ENCODE measurements around the gene MFSD6. TPM values are rescaled to one million over a fixed set of nuclear protein-coding genes. Genes with fewer than 3 reads are reported as not detected.
"Not testable (repeated sequence)": the region's sequence is repeated elsewhere in the genome, so short reads cannot be mapped to it uniquely, and the experiment has no call there.

Gene MFSD6
- total RNA-seq, 1 experiment from 2014 or later = 8.2 TPM

DNA sequence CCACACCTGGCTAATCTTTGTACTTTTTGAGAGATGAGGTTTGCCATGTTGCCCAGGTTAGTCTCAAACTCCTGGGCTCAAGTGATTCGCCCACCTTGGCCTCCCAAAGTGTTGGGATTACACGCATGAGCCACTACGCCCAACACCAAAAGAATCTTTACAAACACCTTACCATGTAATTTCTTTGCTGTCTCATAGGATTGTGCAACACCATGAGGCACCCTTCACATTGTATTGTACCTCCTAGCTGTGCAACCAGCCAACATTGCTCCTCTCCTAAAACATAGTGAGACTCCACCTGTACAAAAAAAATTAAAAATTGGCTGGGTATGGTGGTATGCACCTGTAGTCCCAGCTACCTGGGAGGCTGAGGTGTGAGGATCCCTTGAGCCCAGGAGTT lies 3.1 kb upstream of the MFSD6 start:
- no peak for DNase-seq (ENCODE audit: low read depth)

DNA sequence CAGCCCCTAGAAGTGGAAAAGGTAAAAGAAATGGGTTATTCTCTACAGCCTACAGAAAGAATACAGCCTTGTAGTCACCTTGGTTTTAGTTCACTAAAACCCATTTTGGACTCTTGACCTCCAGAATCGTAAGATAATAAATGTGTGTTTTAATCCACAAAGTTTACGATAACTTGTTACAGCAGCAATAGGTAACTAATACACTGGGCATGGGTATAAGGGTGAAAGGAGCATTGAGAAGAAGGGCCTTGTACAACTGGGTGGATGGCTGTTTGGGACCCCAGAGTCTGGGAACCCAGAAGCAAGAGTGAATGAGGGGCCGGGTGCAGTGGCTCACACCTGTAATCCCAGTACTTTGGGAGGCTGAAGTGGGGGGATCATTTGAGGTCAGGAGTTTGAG lies 2.2 kb upstream of the MFSD6 start:
- DNase-seq (ENCODE audit: low read depth) = no peak

DNA sequence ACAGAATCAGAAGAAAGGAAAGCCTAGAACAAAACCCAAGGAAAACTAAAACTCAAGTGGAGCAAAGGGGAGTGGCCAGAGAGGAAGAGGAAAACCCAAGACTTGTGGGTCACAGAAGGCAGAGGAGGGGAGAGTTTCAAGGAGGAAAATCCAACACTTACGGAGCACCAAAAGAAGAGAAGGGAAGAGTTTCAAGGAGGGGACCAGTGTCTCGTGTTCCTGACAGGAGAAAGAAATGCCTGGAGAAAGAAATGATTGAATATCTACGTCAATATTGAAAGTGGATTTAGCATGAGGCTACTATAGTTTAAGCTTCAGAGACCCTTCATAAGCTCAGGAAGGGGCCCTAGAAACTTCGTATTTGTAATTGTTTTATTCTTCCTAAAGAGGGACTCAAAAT lies 1.4 kb upstream of the MFSD6 start:
- DNase-seq (ENCODE audit: low read depth) = no peak

DNA sequence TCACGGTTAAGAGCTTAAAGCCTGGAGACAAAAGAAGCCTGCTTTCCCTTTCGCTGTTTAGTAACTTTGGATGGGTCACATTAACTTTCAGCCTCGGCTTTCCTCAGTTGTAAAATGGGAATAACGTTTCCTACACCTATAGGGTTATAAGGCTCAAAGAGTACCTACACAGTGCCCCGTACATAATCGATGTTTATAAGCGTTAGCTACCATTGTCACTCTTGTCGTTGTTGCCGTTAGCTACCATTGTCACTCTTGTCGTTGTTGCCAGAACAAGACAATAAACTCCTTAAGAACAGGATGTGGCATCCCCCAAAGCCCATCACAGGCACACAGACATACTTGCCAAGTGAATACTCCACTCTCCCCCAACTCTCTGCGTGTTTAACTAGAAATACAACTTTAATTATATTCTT lies 901 bp upstream of the MFSD6 start:
- DNase-seq (ENCODE audit: low read depth) = peak; percentile 13

DNA sequence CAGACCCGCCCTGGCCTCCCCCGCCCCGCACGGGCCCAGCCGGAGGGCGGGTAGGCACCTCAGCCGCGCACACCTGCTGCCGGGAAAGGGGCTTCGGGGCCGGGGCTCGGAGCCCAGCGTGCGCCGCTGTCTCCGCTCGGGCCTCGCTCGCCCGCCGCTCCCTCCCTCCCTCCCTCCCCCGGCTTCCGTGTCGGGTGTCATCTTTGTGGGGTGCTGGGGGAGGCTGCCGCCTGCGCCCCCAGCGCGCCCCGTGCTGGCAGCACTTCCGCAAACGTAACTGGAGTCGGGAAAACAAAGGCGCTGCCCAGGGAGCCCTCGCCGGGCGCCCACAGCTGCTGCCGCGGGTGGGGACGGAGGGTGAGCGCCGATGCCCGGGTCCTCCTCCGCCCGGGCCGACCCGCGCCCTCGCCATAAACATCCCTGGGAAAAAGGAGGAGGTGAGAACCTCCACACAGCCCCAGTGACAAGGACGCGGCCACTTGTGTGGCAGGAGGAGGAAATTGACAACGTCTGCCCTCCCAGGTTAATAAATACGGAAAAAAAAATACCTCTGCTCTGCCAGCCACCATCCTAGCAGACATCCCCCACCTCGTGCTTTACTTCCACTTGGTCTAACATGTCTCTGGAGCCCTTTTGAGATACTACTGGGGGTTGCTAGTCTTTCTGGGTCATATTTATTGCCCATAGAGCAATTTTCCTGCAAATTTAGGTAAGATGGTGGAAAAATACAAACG lies 550 bp downstream of the MFSD6 start:
- DNase-seq (ENCODE audit: low read depth) = peak; percentile 43

DNA sequence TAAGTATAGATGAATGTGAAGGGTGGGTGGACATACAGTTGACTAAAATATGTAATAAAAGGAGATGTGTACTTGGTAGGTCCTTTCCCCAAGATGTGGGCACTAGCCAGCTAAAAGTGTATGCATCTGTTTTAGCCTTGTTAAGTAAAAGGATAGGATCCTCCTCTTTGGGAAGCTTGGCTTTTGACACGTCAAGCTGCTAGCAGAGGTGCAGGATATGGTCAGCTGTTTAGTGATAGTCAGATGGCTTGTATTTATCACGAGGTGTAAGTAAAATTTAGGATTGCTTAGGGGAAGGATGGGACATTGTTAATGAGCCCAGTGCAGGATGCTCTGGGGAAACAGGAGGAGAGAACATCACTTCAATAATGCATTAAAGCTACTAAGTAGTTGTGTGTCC lies 1.5 kb downstream of the MFSD6 start:
- no peak for DNase-seq (ENCODE audit: low read depth)

DNA sequence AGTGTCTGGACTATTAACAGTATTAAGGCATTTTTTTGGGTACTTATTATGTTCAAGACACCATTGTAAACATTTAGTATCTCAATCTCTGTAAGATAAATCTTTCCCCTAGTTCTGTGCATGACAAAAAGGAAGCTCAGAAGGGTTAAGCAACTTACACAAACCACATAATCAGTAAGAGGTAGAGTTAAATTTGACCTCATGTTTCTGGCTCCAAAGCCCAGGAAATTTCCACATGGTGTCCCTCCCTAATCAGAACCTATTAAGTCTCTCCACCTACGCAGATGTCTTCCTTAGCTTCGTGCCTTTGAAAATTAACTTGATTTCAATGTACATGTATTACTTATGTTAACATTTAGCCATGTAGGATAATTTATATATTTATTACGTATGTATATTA lies 2.0 kb downstream of the MFSD6 start:
- no peak for DNase-seq (ENCODE audit: low read depth)

DNA sequence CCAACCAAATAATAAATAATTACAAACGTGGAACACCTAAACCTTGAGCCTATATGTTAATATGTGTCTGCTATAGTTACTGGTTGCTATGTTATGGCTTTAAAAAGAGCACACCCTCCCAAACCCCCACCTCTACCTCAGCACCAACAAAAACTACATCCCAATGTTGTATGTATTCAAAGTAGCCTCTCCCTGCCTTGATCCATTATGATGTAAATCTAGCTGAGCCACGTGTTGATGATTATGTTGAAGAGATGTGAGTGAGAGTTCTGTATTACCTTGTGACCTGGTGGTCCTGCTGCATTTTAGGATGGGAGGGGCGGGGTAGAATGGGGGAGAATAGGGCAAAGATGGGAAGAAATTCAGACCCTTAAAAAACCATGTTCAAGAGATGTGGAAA lies 4.8 kb downstream of the MFSD6 start:
- DNase-seq (ENCODE audit: low read depth) = no peak

DNA sequence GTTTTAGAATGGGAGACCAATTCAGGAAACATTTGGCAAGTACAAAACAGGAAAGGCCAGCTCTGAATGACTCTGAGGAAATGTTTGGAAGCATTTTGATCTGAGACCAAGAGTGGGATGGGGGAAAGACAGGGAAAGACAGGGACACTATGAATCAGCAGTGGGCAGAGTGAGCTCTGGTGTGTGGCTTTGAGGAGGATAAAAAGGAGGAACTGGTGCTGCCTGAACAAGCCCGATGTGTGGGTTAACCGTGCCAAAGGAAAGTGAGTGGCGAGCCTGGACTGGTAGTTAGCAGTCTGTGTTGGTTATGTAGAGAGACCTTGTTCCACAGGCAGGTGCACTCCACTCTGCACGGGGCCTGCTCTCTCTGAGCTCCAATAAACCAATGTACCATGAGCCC lies 5.3 kb downstream of the MFSD6 start:
- no peak for DNase-seq (ENCODE audit: low read depth)

DNA sequence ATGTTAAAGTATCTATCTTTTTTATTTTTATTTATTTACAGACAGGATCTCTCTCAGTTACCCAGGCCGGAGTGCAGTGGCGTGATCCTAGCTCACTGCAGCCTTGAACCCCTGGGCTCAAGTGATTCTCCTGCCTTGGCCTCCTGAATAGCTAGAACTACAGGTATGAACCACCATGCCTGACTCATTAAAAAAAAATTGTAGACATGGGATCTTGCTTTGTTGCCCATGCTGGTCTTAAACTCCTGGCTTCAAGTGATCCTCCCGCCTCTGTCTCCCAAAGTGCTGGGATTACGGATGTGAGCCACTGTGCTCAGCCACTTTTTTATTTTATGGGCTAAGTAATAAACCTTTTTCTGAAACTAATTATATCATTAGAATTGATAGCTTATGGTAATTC lies 7.1 kb downstream of the MFSD6 start:
- DNase-seq (ENCODE audit: low read depth) = no peak

DNA sequence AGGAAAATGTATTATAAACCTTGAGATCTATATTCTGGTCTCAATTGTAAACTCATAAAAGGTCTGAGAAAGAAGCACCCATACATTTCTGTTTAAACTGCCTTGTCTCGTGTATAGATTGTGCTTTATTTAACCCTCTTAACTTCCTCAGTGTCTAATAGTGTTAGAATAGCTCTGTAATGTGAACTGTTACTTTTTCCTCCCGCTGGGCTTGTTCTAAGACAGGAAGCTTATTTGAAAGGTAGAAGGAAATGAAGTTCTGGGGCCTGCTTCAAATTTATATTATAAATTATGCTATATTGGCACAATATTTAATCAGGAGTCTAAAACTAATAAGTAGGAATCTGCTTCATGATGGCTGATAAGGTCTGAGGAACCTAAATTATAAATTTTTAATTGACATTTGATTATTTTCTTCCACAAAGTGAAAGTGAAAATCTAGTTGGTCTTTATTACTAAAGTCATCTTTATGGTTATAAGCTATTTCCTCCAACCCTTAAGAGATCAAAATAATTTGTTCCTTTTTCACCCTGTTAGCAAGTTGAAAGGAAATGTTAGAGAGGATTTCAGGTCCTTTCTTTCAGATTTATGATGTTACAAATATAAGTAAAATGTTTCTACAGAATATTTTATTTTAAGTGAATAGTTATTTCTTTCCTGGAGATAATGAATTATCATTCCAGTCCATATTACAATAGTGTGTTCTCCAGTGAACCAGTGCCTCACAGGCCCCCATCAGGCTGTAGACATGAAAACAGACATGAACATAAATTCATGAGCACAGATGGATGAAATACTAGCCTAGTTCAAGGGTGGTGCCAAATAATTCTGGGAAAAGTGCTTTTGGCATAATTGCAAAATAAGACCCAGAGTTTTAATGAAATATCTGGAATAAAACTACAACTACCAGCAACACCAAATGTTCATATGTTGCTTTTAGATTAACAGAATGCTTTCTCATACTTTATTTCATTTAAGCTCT lies 7.9 kb downstream of the MFSD6 start:
- DNase-seq (ENCODE audit: low read depth) = no peak

DNA sequence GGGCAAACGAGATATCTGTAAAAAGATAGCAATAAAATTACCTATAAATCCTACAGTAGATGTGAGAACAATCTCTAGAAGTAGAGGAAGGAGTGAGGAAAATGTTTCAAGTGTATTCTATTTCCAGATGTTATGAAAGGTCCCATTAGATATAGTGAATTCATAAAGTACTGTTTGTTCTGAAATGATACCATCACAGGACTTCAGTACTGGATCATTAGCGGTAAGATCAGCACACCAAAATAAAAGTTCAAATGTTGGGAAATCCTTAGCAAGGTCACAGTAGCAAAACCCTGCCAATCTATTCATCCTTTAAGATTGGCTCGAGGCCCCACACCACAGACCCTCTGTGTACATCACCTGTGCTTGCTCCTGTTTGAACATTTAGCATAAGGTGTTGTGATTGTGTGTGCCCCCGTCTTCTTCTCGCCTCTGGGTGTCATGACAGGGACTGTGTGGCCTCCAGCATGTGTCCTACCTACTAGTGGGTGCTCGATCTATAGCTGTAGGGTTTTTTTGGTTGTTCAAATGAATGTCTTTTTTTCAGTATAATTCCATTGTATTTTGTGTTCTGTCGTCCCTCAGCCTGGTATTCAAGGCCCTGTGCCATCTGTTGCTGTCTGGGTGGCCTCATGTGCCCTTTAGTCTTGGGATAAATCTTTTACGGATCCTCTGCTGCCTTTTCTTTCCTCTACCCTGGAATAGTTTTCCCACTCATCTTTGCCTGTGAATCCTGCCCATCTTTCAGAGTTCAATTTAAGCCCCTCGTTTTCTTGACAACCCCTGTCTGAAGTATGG lies 9.1 kb downstream of the MFSD6 start:
- DNase-seq (ENCODE audit: low read depth) = no peak

DNA sequence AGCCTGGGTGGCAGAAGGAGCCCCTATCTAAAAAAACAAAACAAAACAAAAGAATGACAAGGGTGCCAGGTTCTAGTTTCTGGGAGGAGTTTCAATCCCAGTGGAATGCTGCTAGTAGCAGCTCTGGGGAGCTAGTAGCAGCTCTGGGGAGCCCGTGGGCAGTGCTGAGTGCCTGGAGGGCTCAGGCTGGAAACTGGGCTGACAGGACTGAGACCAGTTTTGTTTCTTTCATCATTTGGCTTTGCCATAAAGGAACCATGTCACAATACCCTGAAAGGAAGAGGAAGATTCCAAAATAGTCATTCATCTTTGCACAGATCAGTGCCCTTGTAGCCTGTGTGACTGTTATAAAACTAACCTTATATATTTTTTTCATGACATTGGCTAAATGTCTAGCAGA lies 10.6 kb downstream of the MFSD6 start:
- DNase-seq (ENCODE audit: low read depth) = no peak

DNA sequence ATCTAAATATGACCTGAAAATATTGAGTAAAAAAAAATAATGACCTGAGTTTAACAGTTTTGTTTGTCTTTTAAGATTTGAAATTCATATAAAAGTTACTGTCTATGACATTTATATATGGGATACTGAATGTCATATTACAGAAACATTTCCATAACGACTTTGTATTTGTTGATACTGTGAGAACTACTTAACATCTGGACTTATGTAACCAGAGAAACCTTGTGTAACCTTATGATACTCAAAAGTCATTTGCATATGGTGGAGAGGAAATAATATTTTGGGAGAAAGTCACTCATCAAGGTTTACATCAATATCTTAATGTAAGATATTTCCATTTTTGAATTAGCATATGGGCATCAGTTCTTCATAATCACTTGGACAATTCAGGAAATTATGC lies 12.6 kb downstream of the MFSD6 start:
- DNase-seq (ENCODE audit: low read depth) = no peak

DNA sequence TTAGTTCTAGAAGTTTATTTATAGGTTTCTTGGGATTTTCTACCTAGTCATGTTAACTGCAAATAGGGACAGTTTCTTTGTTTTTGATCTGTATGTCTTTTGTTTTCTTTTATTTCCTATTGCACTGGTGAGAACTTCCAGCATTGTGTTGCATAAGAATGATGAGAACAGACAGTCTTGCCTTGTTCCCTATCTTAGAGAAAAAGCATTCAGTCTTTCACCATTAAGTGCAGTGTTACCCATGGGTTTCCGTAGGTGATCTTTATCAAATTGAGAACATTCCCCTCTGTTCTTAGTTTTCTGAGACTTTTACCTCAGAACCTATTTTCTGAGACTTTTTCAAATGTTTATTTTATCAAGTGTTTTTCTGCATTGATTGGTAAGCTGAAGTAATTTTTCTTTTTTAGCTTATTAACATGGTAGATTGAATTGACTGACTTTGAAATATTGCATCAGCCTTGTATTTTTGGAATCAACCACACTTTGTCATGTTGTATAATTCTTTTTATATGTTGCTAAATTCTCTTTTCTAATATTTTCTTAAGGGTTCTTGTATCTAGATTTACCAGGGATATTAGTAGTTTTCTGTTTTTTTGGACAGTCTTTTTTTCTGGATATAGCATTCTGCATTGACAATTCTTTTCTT lies 17.2 kb downstream of the MFSD6 start:
- no peak for DNase-seq (ENCODE audit: low read depth)

DNA sequence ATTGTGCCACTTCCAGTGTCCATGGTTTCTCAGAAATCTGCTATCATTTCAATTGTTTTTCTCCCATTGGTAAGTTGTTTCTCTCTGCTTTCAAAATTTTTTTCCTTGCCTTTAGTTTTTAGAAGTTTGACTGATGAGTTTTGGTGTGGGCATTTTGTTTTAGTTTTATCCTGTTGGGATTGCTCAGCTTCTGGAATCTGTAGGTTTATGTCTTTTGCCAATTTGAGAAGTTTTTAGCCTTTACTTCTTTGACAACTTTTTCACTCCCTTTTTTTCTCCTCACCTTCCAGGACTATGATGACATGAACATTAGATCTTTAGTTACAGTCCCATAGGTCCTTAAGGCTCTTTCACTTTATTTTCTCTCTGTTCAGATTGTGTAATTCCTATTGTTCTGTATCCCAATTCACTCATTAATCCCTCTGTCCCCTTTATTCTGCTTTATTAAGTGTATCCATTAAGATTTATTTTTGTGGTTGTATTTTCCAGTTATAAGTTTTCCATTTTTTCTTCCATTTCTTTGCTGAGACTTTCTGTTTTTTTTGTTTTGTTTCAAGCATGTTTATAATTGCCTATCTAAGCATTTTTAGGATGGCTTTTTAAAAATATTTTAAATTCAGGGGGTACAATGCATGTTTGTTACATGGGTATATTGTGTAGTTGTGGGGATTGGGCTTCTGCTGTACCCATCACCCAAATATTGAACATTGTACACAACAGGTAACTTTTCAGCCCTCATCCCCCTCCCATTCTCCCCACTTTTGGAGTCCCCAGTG lies 17.9 kb downstream of the MFSD6 start:
- DNase-seq (ENCODE audit: low read depth) = no peak

DNA sequence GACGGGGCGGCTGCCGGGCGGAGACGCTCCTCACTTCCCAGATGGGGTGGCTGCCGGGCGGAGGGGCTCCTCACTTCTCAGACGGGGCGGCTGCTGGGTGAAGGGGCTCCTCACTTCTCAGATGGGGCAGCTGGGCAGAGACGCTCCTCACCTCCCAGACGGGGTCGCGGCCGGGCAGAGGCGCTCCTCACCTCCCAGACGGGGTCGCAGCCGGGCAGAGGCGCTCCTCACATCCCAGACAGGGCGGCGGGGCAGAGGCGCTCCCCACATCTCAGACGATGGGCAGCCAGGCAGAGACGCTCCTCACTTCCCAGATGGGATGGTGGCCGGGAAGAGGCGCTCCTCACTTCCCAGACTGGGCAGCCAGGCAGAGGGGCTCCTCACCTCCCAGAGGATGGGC lies 22.7 kb downstream of the MFSD6 start:
- DNase-seq (ENCODE audit: low read depth) = not testable (repeated sequence)

DNA sequence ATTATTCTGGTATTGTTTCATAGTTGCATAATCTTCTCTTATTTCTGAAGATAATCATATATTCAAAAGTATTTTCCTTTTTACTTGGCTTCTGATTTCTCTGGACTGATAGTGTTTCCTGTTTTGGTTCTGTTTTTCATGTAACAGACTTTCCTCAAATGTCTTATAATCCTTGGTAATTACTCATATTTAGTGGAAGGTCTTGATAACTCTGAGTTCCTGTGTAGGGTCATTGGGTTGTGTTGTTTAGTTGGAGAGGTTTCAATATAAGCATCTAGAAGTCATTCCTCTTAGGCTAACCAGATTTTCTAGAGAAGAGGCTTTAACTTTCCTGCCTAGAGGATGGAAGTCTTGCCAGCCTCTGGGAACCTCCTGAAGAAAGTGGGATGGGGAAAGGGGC lies 23.8 kb downstream of the MFSD6 start:
- no peak for DNase-seq (ENCODE audit: low read depth)

DNA sequence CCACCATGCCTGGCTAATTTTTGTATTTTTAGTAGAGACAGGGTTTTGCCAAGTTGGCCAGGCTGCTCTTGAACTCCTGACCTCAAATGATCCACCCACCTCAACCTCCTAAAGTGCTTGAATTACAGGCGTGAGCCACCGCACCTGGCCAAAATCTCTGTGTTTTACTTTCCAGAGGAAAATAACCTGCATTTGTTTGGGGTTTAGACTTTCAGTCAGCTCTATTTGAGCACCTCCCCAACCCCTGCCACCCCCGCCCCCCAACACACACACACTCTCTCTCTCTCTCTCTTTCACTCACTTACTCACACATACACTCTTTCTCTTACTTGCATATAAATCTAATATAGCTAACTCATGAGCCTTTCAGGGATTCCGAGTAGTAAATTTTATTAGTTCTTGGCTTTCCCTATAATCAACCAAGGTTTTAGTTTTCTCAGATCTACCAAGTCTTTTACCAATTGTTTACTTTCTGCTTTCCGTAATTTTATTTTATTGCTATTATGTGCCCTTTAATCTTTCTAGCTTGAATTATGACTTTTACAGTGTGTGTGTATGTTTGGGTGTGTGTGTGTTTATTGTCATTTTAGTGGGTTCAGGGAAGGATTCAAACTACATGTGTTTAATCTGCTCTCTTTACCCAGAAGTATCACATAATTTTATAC lies 24.5 kb downstream of the MFSD6 start:
- DNase-seq (ENCODE audit: low read depth) = no peak

DNA sequence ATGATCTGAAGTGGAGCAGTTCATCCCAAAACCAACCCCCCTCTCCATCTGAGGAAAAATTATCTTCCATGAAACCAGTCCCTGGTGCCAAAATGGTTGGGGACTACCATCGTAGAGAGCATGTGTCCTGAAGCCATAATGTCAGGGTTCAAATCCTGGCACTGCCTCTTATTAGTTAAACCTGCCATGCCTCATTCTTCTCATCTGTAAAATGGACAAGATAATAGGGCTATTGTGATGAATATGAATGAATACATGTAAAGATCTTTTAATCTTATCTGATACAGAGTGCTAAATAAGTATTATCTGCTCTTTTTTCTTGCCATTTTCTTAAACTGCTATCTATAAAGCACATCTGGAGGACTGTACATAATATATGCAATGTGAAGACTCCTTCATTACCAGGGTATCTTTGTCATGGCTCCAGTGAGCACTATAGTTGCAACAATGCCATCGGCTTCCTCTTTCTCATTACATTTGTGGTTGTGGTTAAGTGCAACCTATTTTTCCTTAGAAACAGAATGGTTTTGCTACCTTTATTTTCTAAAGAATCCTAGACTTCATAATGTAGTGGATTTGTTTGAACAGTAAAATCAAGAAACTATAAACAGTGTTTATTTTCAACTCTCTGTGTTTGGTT lies 27.0 kb downstream of the MFSD6 start:
- DNase-seq (ENCODE audit: low read depth) = no peak
